AG04450 (cell line): ENCODE data around the gene TRAP1. TPM values are rescaled to one million over a fixed set of nuclear protein-coding genes. Genes with fewer than 3 reads are reported as not detected.

Experiments used
- CTCF ChIA-PET: fragments of 300-600, 350-600 bp; formaldehyde crosslinking; extraction: SDS; loops from one replicate; lab custom pipeline; 2022; ENCODE audit warnings: antibody characterized with exemption, inconsistent platforms; lab: Charles Lee
- POLR2A ChIA-PET: fragments of 350-600 bp; formaldehyde crosslinking; extraction: SDS; loops from one replicate; lab custom pipeline; 2021; ENCODE audit warnings: antibody characterized with exemption, inconsistent platforms; lab: Yijun Ruan, JAX
- DNase-seq: peaks from one replicate; pipeline ENCODE4 v3.0.0-alpha.2; 2011; ENCODE audit warnings: low read depth, low spot score
- H3K27ac ChIP-seq: one replicate; pipeline ENCODE4 v1.5.1; 2012; ENCODE audit warnings: low read depth, low read length, control low read depth
- H3K27me3 ChIP-seq: one replicate; pipeline ENCODE4 v1.6.0; 2012; ENCODE audit warnings: low read length; ENCODE audit not compliant: control insufficient read depth, insufficient read depth
- H3K4me3 ChIP-seq: 2 replicates; pipeline ENCODE4 v1.5.1; 2011; ENCODE audit warnings: mild to moderate bottlenecking, low read depth, low read length, control low read depth
- H3K9me3 ChIP-seq: 2 replicates; pipeline ENCODE4 v1.5.1; 2012; ENCODE audit warnings: low read length; ENCODE audit not compliant: control insufficient read depth, insufficient read depth
- polyA plus RNA-seq: library from polyadenylated mRNA; depleted of rRNA; stranded (reverse); fragments of >200 nt; gene quantifications from 2 replicates; pipeline ENCODE4 v1.2.3, GENCODE V29; 2011
- TF ChIP-seq, protein P1 (sequence below): IDR thresholded peaks from 2 replicates; pipeline ENCODE4 v1.5.1; 2011; ENCODE audit warnings: low read depth, low read length, control low read depth, inconsistent platforms

Gene TRAP1
- polyA plus RNA-seq, 1 experiment, result 83.9 TPM

DNA sequence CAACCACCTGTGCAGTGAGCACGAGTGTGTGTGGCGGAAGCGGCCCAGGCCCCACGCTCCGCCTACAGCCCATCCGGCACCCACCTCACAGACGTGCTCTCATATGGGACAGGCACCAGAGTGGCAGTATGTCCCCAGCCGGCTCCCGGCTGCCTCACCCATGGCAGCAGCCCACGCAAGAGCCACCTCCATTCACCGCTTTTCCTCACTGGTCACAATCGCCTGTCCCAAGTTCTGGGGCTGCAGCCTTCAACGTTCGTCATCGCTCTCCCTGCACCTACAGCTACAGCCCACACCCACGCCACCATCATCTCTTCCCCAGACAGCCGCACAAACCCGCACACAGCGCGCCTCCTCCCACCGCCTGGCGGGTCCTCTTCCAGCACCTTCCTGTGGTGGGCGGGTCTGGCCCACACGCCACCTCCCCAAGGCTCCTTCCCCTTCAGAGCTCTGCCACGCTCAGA lies 17.5 kb upstream of the TRAP1 start:
- peaks cover 6% of the 10 kb centered on the region; the same call in 1 of the 2 replicates for H3K9me3 ChIP-seq
- DNase-seq, result no peak
- ChIA-PET POLR2A (no interaction called here), CTCF (no interaction called here)
- TF ChIP-seq, protein P1, sequence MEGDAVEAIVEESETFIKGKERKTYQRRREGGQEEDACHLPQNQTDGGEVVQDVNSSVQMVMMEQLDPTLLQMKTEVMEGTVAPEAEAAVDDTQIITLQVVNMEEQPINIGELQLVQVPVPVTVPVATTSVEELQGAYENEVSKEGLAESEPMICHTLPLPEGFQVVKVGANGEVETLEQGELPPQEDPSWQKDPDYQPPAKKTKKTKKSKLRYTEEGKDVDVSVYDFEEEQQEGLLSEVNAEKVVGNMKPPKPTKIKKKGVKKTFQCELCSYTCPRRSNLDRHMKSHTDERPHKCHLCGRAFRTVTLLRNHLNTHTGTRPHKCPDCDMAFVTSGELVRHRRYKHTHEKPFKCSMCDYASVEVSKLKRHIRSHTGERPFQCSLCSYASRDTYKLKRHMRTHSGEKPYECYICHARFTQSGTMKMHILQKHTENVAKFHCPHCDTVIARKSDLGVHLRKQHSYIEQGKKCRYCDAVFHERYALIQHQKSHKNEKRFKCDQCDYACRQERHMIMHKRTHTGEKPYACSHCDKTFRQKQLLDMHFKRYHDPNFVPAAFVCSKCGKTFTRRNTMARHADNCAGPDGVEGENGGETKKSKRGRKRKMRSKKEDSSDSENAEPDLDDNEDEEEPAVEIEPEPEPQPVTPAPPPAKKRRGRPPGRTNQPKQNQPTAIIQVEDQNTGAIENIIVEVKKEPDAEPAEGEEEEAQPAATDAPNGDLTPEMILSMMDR, result no peak
- no peak overlapping the region for H3K4me3 ChIP-seq
- no peak overlapping the region for H3K27ac ChIP-seq
- H3K27me3 ChIP-seq, result no peaks in the 10 kb centered on the region

DNA sequence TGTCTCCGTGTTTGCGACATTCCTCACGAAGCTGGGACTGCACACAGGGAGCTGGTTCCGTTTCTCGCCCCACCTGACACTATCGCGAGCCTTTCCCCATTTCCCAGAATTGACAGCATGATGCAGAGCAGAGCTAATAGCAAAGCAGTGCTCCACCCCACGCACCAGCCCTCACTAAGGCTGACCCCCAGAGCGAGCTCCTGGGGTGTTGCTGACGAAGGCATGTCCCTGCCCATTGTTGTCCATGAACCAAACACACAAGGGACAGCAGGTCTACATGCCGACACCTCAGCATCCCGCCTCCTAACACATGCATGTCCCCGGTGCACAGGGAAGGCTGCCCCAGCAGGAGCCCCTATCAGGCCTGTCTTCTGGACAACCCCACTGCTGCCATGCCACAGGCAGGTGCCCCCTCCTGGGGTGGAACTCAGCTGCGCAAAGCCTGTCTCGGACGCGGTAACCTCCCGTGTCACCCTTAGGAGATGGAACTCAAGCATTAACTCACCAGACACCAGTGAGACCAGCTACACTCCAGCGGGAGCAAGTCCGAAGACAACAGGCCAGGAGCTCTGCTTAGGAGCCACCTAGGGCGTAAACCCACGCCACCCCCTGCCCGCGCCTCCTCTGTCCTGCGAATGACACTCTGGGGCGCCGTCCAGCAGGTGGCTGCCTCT lies 16.9 kb upstream of the TRAP1 start:
- Histone ChIP-seq H3K27ac (no peak overlapping the region), H3K4me3 (no peak overlapping the region), H3K27me3 (no peaks in the 10 kb centered on the region), H3K9me3 (peaks cover 6% of the 10 kb centered on the region; the same call in 1 of the 2 replicates)
- TF ChIP-seq, protein P1, result no peak
- ChIA-PET POLR2A (no interaction called here), CTCF (no interaction called here)
- DNase-seq, result no peak

DNA sequence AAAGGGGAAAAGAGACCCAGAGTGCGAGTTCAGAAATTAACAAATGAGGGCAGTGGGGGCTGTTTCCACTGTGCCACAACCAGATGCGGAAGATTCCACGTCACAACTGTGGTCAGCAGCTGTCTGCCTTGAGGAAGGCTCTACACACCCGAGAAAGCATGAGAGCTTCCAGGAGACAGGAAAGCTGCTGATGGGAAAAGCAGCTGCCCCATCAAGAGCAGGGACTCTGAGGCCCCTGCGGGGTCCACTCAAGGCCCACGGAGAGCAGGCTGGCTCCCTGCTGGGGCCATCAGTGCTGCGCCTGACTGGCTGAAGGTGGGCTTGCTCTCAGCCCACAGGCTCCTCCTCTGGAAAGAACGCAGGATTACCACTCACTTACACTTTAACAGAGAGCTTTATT lies 14.8 kb upstream of the TRAP1 start:
- Histone ChIP-seq H3K27me3 (no peaks in the 10 kb centered on the region), H3K4me3 (no peak overlapping the region), H3K27ac (no peak overlapping the region), H3K9me3 (peaks cover 6% of the 10 kb centered on the region; the same call in 1 of the 2 replicates)
- DNase-seq, result no peak
- TF ChIP-seq, protein P1, result no peak
- POLR2A ChIA-PET, result interaction anchor here (1.3 kb wide), 1 partner anchor 15 kb away, joined by 3 read pairs; the partner anchor contains the start of gene TRAP1
- CTCF ChIA-PET, result no interaction called here

DNA sequence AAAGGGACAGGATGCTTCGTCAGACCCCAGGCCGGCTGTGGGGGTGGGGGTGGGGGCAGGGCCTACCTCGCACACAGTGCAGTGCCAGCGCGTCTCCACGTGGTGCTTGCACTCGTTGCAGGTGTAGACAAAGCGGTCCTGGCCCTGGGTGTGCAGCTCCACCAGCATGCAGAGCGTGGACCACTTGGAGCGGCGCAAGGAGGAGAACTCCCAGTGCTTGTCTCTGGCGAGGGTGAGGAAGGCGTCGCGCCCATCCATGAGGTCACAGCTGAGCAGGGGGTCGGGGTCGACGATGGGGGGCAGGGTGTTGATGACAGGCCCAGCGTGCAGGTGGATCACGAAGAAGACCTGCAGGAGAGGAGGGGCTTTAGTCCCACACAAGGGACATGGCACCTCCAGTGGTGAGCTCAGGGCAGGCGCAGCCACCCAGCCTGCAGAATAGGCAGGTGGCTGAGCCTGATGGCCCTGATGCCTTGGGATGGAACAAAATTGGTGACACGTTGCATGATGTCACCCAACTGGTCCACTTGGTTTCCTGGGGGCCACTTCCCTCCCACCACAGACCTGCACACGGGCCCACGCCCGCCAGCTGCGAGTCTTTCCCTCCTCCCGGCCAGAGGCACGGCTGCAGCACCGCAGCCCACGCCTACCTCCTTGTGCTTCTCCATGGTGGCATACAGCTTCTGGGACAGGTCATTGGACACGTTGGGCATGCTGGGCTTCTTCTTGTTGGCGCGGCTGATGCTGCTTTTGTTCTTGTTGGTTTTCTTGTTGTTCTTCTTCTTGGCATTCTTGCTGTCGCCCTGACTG lies 14.0 kb upstream of the TRAP1 start:
- H3K4me3 ChIP-seq, result no peak overlapping the region
- no peak for DNase-seq
- CTCF ChIA-PET, result no interaction called here
- H3K9me3 ChIP-seq, result peaks cover 6% of the 10 kb centered on the region; the same call in 1 of the 2 replicates
- no peak overlapping the region for H3K27ac ChIP-seq
- TF ChIP-seq, protein P1, result no peak
- no peaks in the 10 kb centered on the region for H3K27me3 ChIP-seq
- POLR2A ChIA-PET, result interaction anchor here (1.3 kb wide), 1 partner anchor 14 kb away, joined by 3 read pairs; the partner anchor contains the start of gene TRAP1
